SK-N-SH (cell line): Measurements from ENCODE around the gene PALLD. TPM values are rescaled to one million over a fixed set of nuclear protein-coding genes. Genes with fewer than 3 reads are reported as not detected.

Experiments
- CTCF ChIA-PET: fragments of 300-600, 350-600 bp; formaldehyde crosslinking; extraction: SDS; loops from one replicate; lab custom pipeline; 2021; lab: Yijun Ruan, JAX
- POLR2A ChIA-PET: fragments of 350-600 bp; sonication (Branson Sonifier 250); formaldehyde crosslinking; extraction: SDS; loops from one replicate; lab custom pipeline; 2020; ENCODE audit warnings: antibody characterized with exemption, inconsistent platforms; lab: Yijun Ruan, JAX
- DNase-seq: peaks from one replicate; pipeline ENCODE4 v3.0.0; 2012
- H2AFZ ChIP-seq: fragments of 200-600 bp; sonication (generic); 2 replicates; pipeline ENCODE4 v1.8.1; 2016; ENCODE audit warnings: antibody characterized with exemption, mild to moderate bottlenecking, low read depth
- H3F3A ChIP-seq: fragments of 200-600 bp; sonication (generic); replicated peaks from 2 replicates; pipeline ENCODE3; 2016; ENCODE audit warnings: antibody characterized with exemption, mild to moderate bottlenecking; ENCODE audit not compliant: insufficient read depth
- H3K27ac ChIP-seq, 2 experiments: fragments of 200-500 bp in 1 of 2; fragments of 200-600 bp in 1 of 2; sonication (Bioruptor generic) in 1 of 2; sonication (generic), shearing (Covaris generic) in 1 of 2; 2 replicates each; pipeline versions ENCODE4 v1.5.1 to v1.6.1; 2014 to 2016; ENCODE audit warnings: low read depth in 2 of 2, inconsistent platforms in 1 of 2, low read length in 1 of 2, mild to moderate bottlenecking in 1 of 2, mixed read lengths in 1 of 2
- H3K27me3 ChIP-seq: fragments of 200-600 bp; sonication (generic), shearing (Covaris generic); 2 replicates; pipeline ENCODE4 v1.6.1; 2016; ENCODE audit warnings: mixed run types; ENCODE audit not compliant: insufficient read depth
- H3K36me3 ChIP-seq, 2 experiments: fragments of 200-500 bp in 1 of 2; fragments of 200-600 bp in 1 of 2; sonication (Bioruptor generic) in 1 of 2; sonication (generic) in 1 of 2; replicated peaks in 1 of 2; 2 replicates each; pipeline versions ENCODE3 to v1.5.1; 2014 to 2016; ENCODE audit warnings: low read length in 1 of 2, mild to moderate bottlenecking in 1 of 2; ENCODE audit not compliant: insufficient read depth in 2 of 2, control insufficient read depth in 1 of 2
- H3K4me1 ChIP-seq, 2 experiments: fragments of 200-500 bp in 1 of 2; fragments of 200-600 bp in 1 of 2; sonication (Bioruptor generic) in 1 of 2; sonication (generic), shearing (Covaris generic) in 1 of 2; 2 replicates each; pipeline versions ENCODE4 v1.5.1 to v1.6.1; 2014 to 2016; ENCODE audit warnings: low read depth in 1 of 2, low read length in 1 of 2, mixed run types in 1 of 2; ENCODE audit not compliant: insufficient read depth in 2 of 2, control insufficient read depth in 1 of 2
- H3K4me2 ChIP-seq: fragments of 200-600 bp; sonication (generic), shearing (Covaris generic); 2 replicates; pipeline ENCODE4 v1.6.1; 2017; ENCODE audit warnings: mixed run types
- H3K4me3 ChIP-seq, 2 experiments: fragments of 200-500 bp in 1 of 2; fragments of 200-600 bp in 1 of 2; sonication (Bioruptor generic) in 1 of 2; sonication (generic), shearing (Covaris generic) in 1 of 2; 2 replicates each; pipeline versions ENCODE4 v1.5.1 to v1.8.1; 2014 to 2016; ENCODE audit warnings: low read depth in 2 of 2, inconsistent platforms in 1 of 2, low read length in 1 of 2, mild to moderate bottlenecking in 1 of 2, mixed read lengths in 1 of 2, moderate library complexity in 1 of 2
- H3K79me2 ChIP-seq: fragments of 200-600 bp; sonication (generic); 2 replicates; pipeline ENCODE4 v1.8.1; 2017; ENCODE audit warnings: mild to moderate bottlenecking; ENCODE audit not compliant: insufficient read depth
- H3K9ac ChIP-seq: fragments of 200-600 bp; sonication (generic); 2 replicates; pipeline ENCODE4 v1.6.1; 2017; ENCODE audit warnings: mixed run types
- H3K9me2 ChIP-seq: fragments of 200-600 bp; sonication (generic); 2 replicates; pipeline ENCODE4 v1.6.1; 2017; ENCODE audit warnings: mixed run types
- H3K9me3 ChIP-seq: fragments of 200-600 bp; sonication (generic); 2 replicates; pipeline ENCODE4 v1.6.1; 2017; ENCODE audit warnings: mixed run types, mild to moderate bottlenecking, moderate library complexity
- H4K20me1 ChIP-seq: fragments of 200-600 bp; sonication (generic); 2 replicates; pipeline ENCODE4 v1.6.1; 2017; ENCODE audit warnings: mild to moderate bottlenecking, mixed run types; ENCODE audit not compliant: insufficient read depth
- CHD2 ChIP-seq: fragments of 150-350 bp; IDR thresholded peaks from 2 replicates; pipeline ENCODE4 v1.6.1; 2018; ENCODE audit warnings: low read length; ENCODE audit not compliant: partially characterized antibody
- EP300 ChIP-seq, 2 experiments: IDR thresholded peaks; 2 replicates each; pipeline versions ENCODE4 v1.4.0 to v1.6.1; 2012; ENCODE audit warnings: borderline replicate concordance in 1 of 2, low read depth in 1 of 2, low read length in 1 of 2
- EZH2phosphoT487 ChIP-seq: fragments of 200-600 bp; sonication (generic); IDR thresholded peaks from 2 replicates; pipeline ENCODE4 v1.6.1; 2017; ENCODE audit warnings: low read depth, mixed run types, mild to moderate bottlenecking, antibody characterized with exemption, moderate library complexity, borderline replicate concordance
- FOXJ3 ChIP-seq: sonication (generic); formaldehyde crosslinking; IDR thresholded peaks from 2 replicates; pipeline ENCODE4 v1.5.1; 2020; ENCODE audit warnings: mild to moderate bottlenecking, missing genetic modification reagents
- FOXM1 ChIP-seq: IDR thresholded peaks from 2 replicates; pipeline ENCODE4 v1.4.0; 2012; ENCODE audit warnings: low read depth, mild to moderate bottlenecking
- GABPA ChIP-seq: IDR thresholded peaks from 2 replicates; pipeline ENCODE4 v1.4.0; 2012; ENCODE audit warnings: low read depth, mild to moderate bottlenecking
- GATA2 ChIP-seq: sonication (generic); formaldehyde crosslinking; IDR thresholded peaks from 2 replicates; pipeline ENCODE4 v1.5.0; 2020; ENCODE audit warnings: mild to moderate bottlenecking, missing genetic modification reagents
- JUND ChIP-seq: IDR thresholded peaks from 2 replicates; pipeline ENCODE4 v1.4.0; 2012
- MXI1 ChIP-seq: IDR thresholded peaks from 2 replicates; pipeline ENCODE4 v1.6.1; 2012; ENCODE audit warnings: mild to moderate bottlenecking, low read depth, low read length, improper control_type of control experiment
- NRF1 ChIP-seq: IDR thresholded peaks from 2 replicates; pipeline ENCODE4 v1.6.1; 2012; ENCODE audit warnings: low read depth, mild to moderate bottlenecking, low read length
- POLR2AphosphoS5 ChIP-seq: IDR thresholded peaks from 2 replicates; pipeline ENCODE4 v1.6.1; 2012; ENCODE audit warnings: low read depth, low read length
- RAD21 ChIP-seq: IDR thresholded peaks from 2 replicates; pipeline ENCODE4 v1.6.1; 2012; ENCODE audit warnings: mild to moderate bottlenecking, low read length
- RCOR1 ChIP-seq: fragments of 150-350 bp; IDR thresholded peaks from 2 replicates; pipeline ENCODE4 v1.6.1; 2017; ENCODE audit warnings: antibody characterized with exemption, low read length
- RFX5 ChIP-seq: IDR thresholded peaks from 2 replicates; pipeline ENCODE4 v1.6.1; 2012; ENCODE audit warnings: mild to moderate bottlenecking, improper control_type of control experiment, low read length
- TEAD4 ChIP-seq: IDR thresholded peaks from 2 replicates; pipeline ENCODE4 v1.4.0; 2012; ENCODE audit warnings: mild to moderate bottlenecking, borderline replicate concordance; ENCODE audit not compliant: insufficient read depth
- USF2 ChIP-seq: fragments of 150-350 bp; IDR thresholded peaks from 2 replicates; pipeline ENCODE4 v1.6.1; 2017; ENCODE audit warnings: antibody characterized with exemption, low read length, low read depth, borderline replicate concordance
- YY1 ChIP-seq: IDR thresholded peaks from 2 replicates; pipeline ENCODE4 v1.4.0; 2012; ENCODE audit warnings: low read depth, mild to moderate bottlenecking
- WGBS: methylation state at CpG from one replicate; pipeline ENCODE4 v1.1.6; 2017; ENCODE audit warnings: low lambda C conversion rate; 5-methylcytosine and 5-hydroxymethylcytosine counted together
- polyA plus RNA-seq, 3 experiments: library from polyadenylated mRNA; depleted of rRNA; stranded (reverse); fragments of >200 nt; gene quantifications; 2 replicates each; pipeline ENCODE4 v1.2.3, GENCODE V29; 2012
- TF ChIP-seq, protein P1 (sequence below): IDR thresholded peaks from 2 replicates; pipeline ENCODE4 v1.4.0; 2012; ENCODE audit warnings: low read depth, borderline replicate concordance
- TF ChIP-seq, protein P2 (sequence below): IDR thresholded peaks from 2 replicates; pipeline ENCODE4 v1.6.1; 2012; ENCODE audit warnings: mild to moderate bottlenecking, low read depth, low read length, moderate library complexity
- TF ChIP-seq, protein P3 (sequence below): fragments of 200-600 bp; sonication (generic); IDR thresholded peaks from 2 replicates; pipeline ENCODE4 v1.6.1; 2017; ENCODE audit warnings: antibody characterized with exemption, mild to moderate bottlenecking, moderate library complexity

The PALLD gene
- polyA plus RNA-seq, 1 of the 3 experiments (the other 2 are of a cell fraction), result 33.0 TPM

GRCh38 chr4:168648929-168649328 is 152.1 kb downstream of the PALLD start (continued):
- TF ChIP-seq, protein P1, sequence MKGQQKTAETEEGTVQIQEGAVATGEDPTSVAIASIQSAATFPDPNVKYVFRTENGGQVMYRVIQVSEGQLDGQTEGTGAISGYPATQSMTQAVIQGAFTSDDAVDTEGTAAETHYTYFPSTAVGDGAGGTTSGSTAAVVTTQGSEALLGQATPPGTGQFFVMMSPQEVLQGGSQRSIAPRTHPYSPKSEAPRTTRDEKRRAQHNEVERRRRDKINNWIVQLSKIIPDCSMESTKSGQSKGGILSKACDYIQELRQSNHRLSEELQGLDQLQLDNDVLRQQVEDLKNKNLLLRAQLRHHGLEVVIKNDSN, result no peak
- TF ChIP-seq USF2 (no peak), CHD2 (no peak), GATA2 (no peak), FOXM1 (no peak), TEAD4 (no peak), EP300 (IDR thresholded peaks at IDR 0.05; ENCODE audit: borderline replicate concordance in 1 of 2, low read depth in 1 of 2, low read length in 1 of 2) (no peak), POLR2AphosphoS5 (no peak)
- TF ChIP-seq, all 33 proteins: peak for 3

- POLR2A ChIA-PET, result no interaction called here
- no peak overlapping the region for H3K4me2 ChIP-seq
- no peak overlapping the region for H3K27ac ChIP-seq
- H4K20me1 ChIP-seq, result no peaks in the 10 kb centered on the region
- no peak for DNase-seq
- no peak overlapping the region for H2AFZ ChIP-seq
- H3K36me3 ChIP-seq, result no peaks in the 10 kb centered on the region
- no peak overlapping the region for H3K9ac ChIP-seq
- no peaks in the 10 kb centered on the region for H3K9me2 ChIP-seq
- peaks cover 19% of the 10 kb centered on the region for H3F3A ChIP-seq
- H3K4me3 ChIP-seq, result no peak overlapping the region
- CTCF ChIA-PET, result interaction anchor here (1.1 to 1.3 kb wide), 2 partner anchors 12 to 20 kb away, joined by 3 to 4 read pairs; no protein-coding TSS in a partner anchor
- no peaks in the 10 kb centered on the region for H3K9me3 ChIP-seq
- H3K27me3 ChIP-seq, result no peaks in the 10 kb centered on the region
- H3K79me2 ChIP-seq, result peaks cover 12% of the 10 kb centered on the region; the same call in 1 of the 2 replicates
- peaks cover 25 to 37% of the 10 kb centered on the region in 2 experiments; a peak in 3 of 4 replicates for H3K4me1 ChIP-seq
- TF ChIP-seq MXI1 (no peak), RFX5 (no peak), RAD21 (no peak)
- WGBS, result 81% methylated on average over 2 of the region's 2 CpGs
Observed at GRCh38 chr4:168651374-168651773, 154.5 kb downstream of the PALLD start.

DNA sequence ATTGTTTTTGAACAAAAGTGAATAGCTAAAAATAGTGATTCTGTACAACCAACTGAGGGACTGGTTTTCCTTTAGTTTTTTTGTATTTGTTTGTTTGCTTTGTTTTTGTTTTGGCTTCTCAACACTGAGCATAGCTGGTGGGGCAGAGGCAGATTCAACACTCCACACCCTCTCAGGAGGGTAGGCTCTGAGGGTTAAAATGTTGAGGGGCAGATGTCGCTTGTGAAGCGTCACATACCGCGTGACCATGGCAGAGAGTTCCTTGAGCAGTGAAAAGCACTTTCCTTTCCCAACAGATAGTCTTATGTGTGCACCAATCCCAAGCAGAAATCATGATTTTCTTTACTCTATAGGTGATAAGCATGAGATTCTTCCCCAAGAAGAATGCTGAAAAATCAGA is 155.0 kb downstream of the PALLD start:
- ChIA-PET POLR2A (interaction anchor here (1.0 kb wide), 1 partner anchor 269 kb away, joined by 3 read pairs; no protein-coding TSS in a partner anchor), CTCF (interaction anchor here (0.7 kb wide), 1 partner anchor 66 kb away, joined by 4 read pairs; no protein-coding TSS in a partner anchor)
- 97% methylated on average over 4 of the region's 4 CpGs for WGBS
- Histone ChIP-seq H3K9me2 (no peaks in the 10 kb centered on the region), H3F3A (peaks cover 19% of the 10 kb centered on the region), H3K4me2 (no peak overlapping the region), H3K9ac (no peak overlapping the region), H3K9me3 (no peaks in the 10 kb centered on the region), H3K4me3 (no peak overlapping the region), H3K79me2 (peaks cover 12% of the 10 kb centered on the region; the same call in 1 of the 2 replicates), H3K4me1 (peaks cover 20 to 32% of the 10 kb centered on the region in 2 experiments; a peak in 3 of 4 replicates), H3K27me3 (no peaks in the 10 kb centered on the region), H3K36me3 (no peaks in the 10 kb centered on the region), H3K27ac (no peak overlapping the region), H2AFZ (no peak overlapping the region), H4K20me1 (no peaks in the 10 kb centered on the region)
- DNase-seq, result no peak
- TF ChIP-seq NRF1 (no peak), EZH2phosphoT487 (no peak), TEAD4 (no peak), CHD2 (no peak), FOXJ3 (CRISPR knock-in tag) (no peak), YY1 (no peak), GABPA (no peak), RCOR1 (no peak), RAD21 (no peak), JUND (no peak)
- TF ChIP-seq, protein P2, sequence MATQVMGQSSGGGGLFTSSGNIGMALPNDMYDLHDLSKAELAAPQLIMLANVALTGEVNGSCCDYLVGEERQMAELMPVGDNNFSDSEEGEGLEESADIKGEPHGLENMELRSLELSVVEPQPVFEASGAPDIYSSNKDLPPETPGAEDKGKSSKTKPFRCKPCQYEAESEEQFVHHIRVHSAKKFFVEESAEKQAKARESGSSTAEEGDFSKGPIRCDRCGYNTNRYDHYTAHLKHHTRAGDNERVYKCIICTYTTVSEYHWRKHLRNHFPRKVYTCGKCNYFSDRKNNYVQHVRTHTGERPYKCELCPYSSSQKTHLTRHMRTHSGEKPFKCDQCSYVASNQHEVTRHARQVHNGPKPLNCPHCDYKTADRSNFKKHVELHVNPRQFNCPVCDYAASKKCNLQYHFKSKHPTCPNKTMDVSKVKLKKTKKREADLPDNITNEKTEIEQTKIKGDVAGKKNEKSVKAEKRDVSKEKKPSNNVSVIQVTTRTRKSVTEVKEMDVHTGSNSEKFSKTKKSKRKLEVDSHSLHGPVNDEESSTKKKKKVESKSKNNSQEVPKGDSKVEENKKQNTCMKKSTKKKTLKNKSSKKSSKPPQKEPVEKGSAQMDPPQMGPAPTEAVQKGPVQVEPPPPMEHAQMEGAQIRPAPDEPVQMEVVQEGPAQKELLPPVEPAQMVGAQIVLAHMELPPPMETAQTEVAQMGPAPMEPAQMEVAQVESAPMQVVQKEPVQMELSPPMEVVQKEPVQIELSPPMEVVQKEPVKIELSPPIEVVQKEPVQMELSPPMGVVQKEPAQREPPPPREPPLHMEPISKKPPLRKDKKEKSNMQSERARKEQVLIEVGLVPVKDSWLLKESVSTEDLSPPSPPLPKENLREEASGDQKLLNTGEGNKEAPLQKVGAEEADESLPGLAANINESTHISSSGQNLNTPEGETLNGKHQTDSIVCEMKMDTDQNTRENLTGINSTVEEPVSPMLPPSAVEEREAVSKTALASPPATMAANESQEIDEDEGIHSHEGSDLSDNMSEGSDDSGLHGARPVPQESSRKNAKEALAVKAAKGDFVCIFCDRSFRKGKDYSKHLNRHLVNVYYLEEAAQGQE, result no peak
- TF ChIP-seq, protein P3, sequence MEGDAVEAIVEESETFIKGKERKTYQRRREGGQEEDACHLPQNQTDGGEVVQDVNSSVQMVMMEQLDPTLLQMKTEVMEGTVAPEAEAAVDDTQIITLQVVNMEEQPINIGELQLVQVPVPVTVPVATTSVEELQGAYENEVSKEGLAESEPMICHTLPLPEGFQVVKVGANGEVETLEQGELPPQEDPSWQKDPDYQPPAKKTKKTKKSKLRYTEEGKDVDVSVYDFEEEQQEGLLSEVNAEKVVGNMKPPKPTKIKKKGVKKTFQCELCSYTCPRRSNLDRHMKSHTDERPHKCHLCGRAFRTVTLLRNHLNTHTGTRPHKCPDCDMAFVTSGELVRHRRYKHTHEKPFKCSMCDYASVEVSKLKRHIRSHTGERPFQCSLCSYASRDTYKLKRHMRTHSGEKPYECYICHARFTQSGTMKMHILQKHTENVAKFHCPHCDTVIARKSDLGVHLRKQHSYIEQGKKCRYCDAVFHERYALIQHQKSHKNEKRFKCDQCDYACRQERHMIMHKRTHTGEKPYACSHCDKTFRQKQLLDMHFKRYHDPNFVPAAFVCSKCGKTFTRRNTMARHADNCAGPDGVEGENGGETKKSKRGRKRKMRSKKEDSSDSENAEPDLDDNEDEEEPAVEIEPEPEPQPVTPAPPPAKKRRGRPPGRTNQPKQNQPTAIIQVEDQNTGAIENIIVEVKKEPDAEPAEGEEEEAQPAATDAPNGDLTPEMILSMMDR, result no peak
